ENCODE measurements around the gene PDIA3. TPM values are rescaled to one million over a fixed set of nuclear protein-coding genes. Genes with fewer than 3 reads are reported as not detected.
A peak's percentile ranks its signal among the peaks of the same experiment; 100 is the strongest.
"Not testable (repeated sequence)": the region's sequence is repeated elsewhere in the genome, so short reads cannot be mapped to it uniquely, and the experiment has no call there.

PDIA3 gene
- total RNA-seq, 1 donor from 2014 or later: 330 TPM

GRCh38 chr15:43735416-43735815 lies 10.8 kb upstream of the PDIA3 start:
- ATAC-seq (no peak), DNase-seq (no peak)
- Histone ChIP-seq H3K36me3 (no peaks in the 10 kb centered on the region), H3K27ac (no peak overlapping the region), H3K4me1 (no peaks in the 10 kb centered on the region), H3K27me3 (ENCODE audit: low read depth) (no peaks in the 10 kb centered on the region), H3K9me3 (no peaks in the 10 kb centered on the region), H3K4me3 (no peak overlapping the region)
- no peak for TF ChIP-seq CTCF (IDR thresholded peaks at IDR 0.05)
- intact Hi-C loops (cut with DNase I): no loop called here

- DNase-seq; H3K36me3 ChIP-seq; H3K9me3 ChIP-seq; H3K27me3 ChIP-seq (ENCODE audit: low read depth); intact Hi-C loops (cut with DNase I): not testable (repeated sequence)
- ATAC-seq: peak; percentile 69 to 73
- H3K4me1 ChIP-seq: peaks cover 47% of the 10 kb centered on the region
- peak overlapping the region; percentile 79 for H3K4me3 ChIP-seq
- peak overlapping the region; percentile 97 for H3K27ac ChIP-seq
Observed at GRCh38 chr15:43746903-43747309, 668 bp downstream of the PDIA3 start.

GRCh38 chr15:43748376-43748775 lies 2.1 kb downstream of the PDIA3 start:
- Histone ChIP-seq H3K36me3 (peaks cover 19% of the 10 kb centered on the region), H3K27me3 (ENCODE audit: low read depth) (no peaks in the 10 kb centered on the region), H3K27ac (no peak overlapping the region), H3K9me3 (no peaks in the 10 kb centered on the region), H3K4me3 (peak overlapping the region; percentile 79), H3K4me1 (peaks cover 54% of the 10 kb centered on the region)
- intact Hi-C loops (cut with DNase I): no loop called here
- TF ChIP-seq CTCF (IDR thresholded peaks at IDR 0.05): no peak
- ATAC-seq (no peak), DNase-seq (no peak)

- Histone ChIP-seq H3K4me3 (peak overlapping the region; percentile 31), H3K36me3 (peaks cover 33% of the 10 kb centered on the region), H3K9me3 (no peaks in the 10 kb centered on the region), H3K27me3 (ENCODE audit: low read depth) (no peaks in the 10 kb centered on the region), H3K4me1 (peaks cover 54% of the 10 kb centered on the region), H3K27ac (peak overlapping the region; percentile 46)
- no peak for ATAC-seq
- TF ChIP-seq CTCF (IDR thresholded peaks at IDR 0.05): no peak
- DNase-seq: peak; percentile 51
- intact Hi-C loops (cut with DNase I): no loop called here
Observed at GRCh38 chr15:43749690-43750345, 3.6 kb downstream of the PDIA3 start.

- no peak for DNase-seq
- Histone ChIP-seq H3K4me1 (peaks cover 54% of the 10 kb centered on the region), H3K36me3 (peaks cover 54% of the 10 kb centered on the region), H3K4me3 (no peak overlapping the region), H3K9me3 (no peaks in the 10 kb centered on the region), H3K27ac (no peak overlapping the region), H3K27me3 (ENCODE audit: low read depth) (no peaks in the 10 kb centered on the region)
- TF ChIP-seq CTCF (IDR thresholded peaks at IDR 0.05): no peak
- ATAC-seq: no peak
- intact Hi-C loops (cut with DNase I): no loop called here
Observed at GRCh38 chr15:43751885-43752284, 5.6 kb downstream of the PDIA3 start.

- H3K9me3 ChIP-seq: no peaks in the 10 kb centered on the region
- DNase-seq (no peak), ATAC-seq (no peak)
- peaks cover 100% of the 10 kb centered on the region for H3K36me3 ChIP-seq
- H3K4me3 ChIP-seq: no peak overlapping the region
- H3K4me1 ChIP-seq: no peaks in the 10 kb centered on the region
- intact Hi-C loops (cut with DNase I): no loop called here
- TF ChIP-seq CTCF (IDR thresholded peaks at IDR 0.05): no peak
- no peaks in the 10 kb centered on the region for H3K27me3 ChIP-seq (ENCODE audit: low read depth)
- no peak overlapping the region for H3K27ac ChIP-seq
Observed at GRCh38 chr15:43762824-43763223, 16.6 kb downstream of the PDIA3 start.
